ENCODE measurements around the gene CES3.

- no peak for TF ChIP-seq CTCF (optimal IDR thresholded peaks at IDR 0.05 in 1 of 3, IDR thresholded peaks at IDR 0.05 in 1 of 3, conservative IDR thresholded peaks at IDR 0.05 in 1 of 3; ENCODE audit: extremely low read depth in 1 of 3, insufficient read depth in 2 of 3, low read length in 3 of 3)
- no peak for TF ChIP-seq EZH2 (IDR thresholded peaks at IDR 0.05; ENCODE audit: low read length)
These were observed 60.3 kb downstream of the CES3 start for GRCh38 chr16:67021321-67021720.

Data from keratinocyte (primary cell).